PFSK-1 (cell line): ENCODE measurements around the gene CD8A.

ENCODE experiments used
- FOXP2 ChIP-seq: optimal IDR thresholded peaks from 2 replicates; pipeline ENCODE3; 2011; ENCODE audit warnings: borderline replicate concordance, control low read depth, inconsistent platforms; ENCODE audit not compliant: insufficient read depth; ENCODE audit errors: extremely low read length, extremely low read depth
- POLR2AphosphoS5 ChIP-seq: IDR thresholded peaks from 2 replicates; pipeline ENCODE4 v1.6.1; 2012; ENCODE audit warnings: low read depth, mild to moderate bottlenecking, control low read depth, low read length, moderate library complexity
- REST ChIP-seq, 2 experiments: IDR thresholded peaks; 2 replicates each; pipeline versions ENCODE4 v1.6.1 to v1.8.0; 2011 to 2012; ENCODE audit warnings: low read depth in 2 of 2, low read length in 2 of 2, control low read depth in 1 of 2, inconsistent platforms in 1 of 2, mild to moderate bottlenecking in 1 of 2, moderate library complexity in 1 of 2; ENCODE audit not compliant: insufficient read depth in 1 of 2
- SIN3A ChIP-seq: IDR thresholded peaks from 2 replicates; pipeline ENCODE4 v1.6.1; 2012; ENCODE audit warnings: mild to moderate bottlenecking, low read length, moderate library complexity, borderline replicate concordance; ENCODE audit not compliant: insufficient read depth
- TAF1 ChIP-seq: IDR thresholded peaks from 2 replicates; pipeline ENCODE4 v1.6.1; 2012; ENCODE audit warnings: low read length, control low read depth, borderline replicate concordance; ENCODE audit not compliant: insufficient read depth

The CD8A gene

GRCh38 chr2:86750240-86750839, 40.4 kb downstream of the CD8A start:
- TF ChIP-seq SIN3A (no peak), POLR2AphosphoS5 (no peak), TAF1 (no peak), REST (IDR thresholded peaks at IDR 0.05; ENCODE audit: insufficient read depth in 1 of 2, low read depth in 2 of 2, low read length in 2 of 2) (no peak), FOXP2 (no peak)

- TF ChIP-seq POLR2AphosphoS5, result no peak
- no peak for TF ChIP-seq FOXP2
- no peak for TF ChIP-seq REST (IDR thresholded peaks at IDR 0.05; ENCODE audit: insufficient read depth in 1 of 2, low read depth in 2 of 2, low read length in 2 of 2)
- TF ChIP-seq TAF1, result no peak
- no peak for TF ChIP-seq SIN3A
Measured at GRCh38 chr2:86747711-86748639, 42.7 kb downstream of the CD8A start.

GRCh38 chr2:86746939-86747338, 43.8 kb downstream of the CD8A start:
- no peak for TF ChIP-seq POLR2AphosphoS5
- no peak for TF ChIP-seq REST (IDR thresholded peaks at IDR 0.05; ENCODE audit: insufficient read depth in 1 of 2, low read depth in 2 of 2, low read length in 2 of 2)
- no peak for TF ChIP-seq FOXP2
- no peak for TF ChIP-seq TAF1
- no peak for TF ChIP-seq SIN3A

- TF ChIP-seq FOXP2, result no peak
- TF ChIP-seq POLR2AphosphoS5, result no peak
- no peak for TF ChIP-seq SIN3A
- TF ChIP-seq TAF1, result no peak
- no peak for TF ChIP-seq REST (IDR thresholded peaks at IDR 0.05; ENCODE audit: insufficient read depth in 1 of 2, low read depth in 2 of 2, low read length in 2 of 2)
Measured at GRCh38 chr2:86744152-86744551, 46.6 kb downstream of the CD8A start.
